DMS153 (cell line): Measurements from ENCODE around the gene TYK2.
A peak's percentile ranks its signal among the peaks of the same experiment; 100 is the strongest.
"Not testable (repeated sequence)": the region's sequence is repeated elsewhere in the genome, so short reads cannot be mapped to it uniquely, and the experiment has no call there.

ENCODE experiments used
- DNase-seq: peaks from one replicate; lab custom pipeline; 2025; lab: John Stamatoyannopoulos, UW

Gene TYK2

DNA sequence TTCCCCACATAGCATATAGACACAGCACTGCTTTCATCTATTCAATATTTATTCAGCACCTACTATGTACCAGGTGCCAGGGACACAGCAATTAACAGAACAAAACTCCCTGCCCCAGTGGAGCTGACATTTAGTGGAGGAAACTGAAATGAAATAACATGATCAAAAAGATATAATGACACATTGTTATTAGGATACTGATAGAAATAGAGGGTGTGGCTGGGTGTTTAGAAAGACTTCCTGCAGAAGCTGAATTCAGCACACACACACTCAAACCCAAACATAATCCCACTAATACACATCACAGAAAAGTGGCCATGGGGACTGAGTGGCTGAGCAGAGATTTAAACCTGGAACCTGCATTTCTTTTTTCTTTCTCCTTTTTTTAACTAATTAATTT lies 26.7 kb upstream of the TYK2 start:
- DNase-seq, result no peak

GRCh38 chr19:10406191-10406590 lies 25.8 kb upstream of the TYK2 start:
- no peak for DNase-seq

DNA sequence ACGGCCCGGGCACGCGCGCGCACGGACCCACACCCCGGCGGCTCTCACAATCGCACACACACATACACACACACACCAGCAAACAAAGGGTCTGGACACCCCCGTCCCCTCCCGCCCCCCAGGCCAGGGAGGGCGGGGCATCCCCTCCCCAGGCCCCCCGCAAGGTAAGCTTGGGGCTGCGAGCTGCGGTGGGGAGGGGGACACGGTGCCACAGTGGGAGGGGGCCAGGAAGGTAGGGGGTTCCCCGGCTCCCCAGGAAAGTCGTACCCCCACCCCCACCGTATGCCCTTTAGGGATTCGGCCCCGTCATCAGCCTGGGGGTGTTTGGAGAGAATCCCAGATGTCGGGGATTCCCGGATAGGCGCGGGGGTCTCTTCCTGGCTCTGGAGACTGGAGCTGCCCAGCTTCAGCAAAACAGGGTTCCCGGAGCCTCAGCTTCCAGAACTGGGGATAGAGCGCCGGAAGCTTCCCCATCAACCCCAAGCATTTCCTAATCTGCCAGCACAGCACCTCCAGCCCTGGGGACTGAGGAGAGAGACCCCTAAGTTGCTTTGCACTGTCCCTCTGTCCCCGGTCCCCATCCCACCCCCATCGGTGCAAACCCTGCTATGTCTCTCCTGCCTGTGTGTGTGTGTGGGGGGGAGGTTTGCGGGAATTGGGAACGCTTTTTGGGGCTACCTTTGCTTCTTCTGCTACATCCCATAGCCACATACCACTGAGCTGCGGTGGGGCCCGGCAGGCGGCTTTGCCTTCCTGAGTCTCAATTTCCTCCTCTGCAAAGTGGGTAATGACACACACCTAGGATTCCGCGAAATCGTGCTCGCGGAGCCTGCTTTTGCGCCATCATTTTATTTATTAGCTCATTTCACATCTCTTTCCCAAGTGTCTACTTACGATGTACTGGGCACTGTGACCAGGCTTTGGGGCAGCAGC lies 24.8 kb upstream of the TYK2 start:
- DNase-seq, result no peak

GRCh38 chr19:10403137-10404021 lies 23.0 kb upstream of the TYK2 start, which contains the start of gene CDC37:
TSS of gene CDC37 (minus strand) at chr19:10403542. CDS start at chr19:10403479, 63 bp downstream.
- peak; percentile 87 for DNase-seq

DNA sequence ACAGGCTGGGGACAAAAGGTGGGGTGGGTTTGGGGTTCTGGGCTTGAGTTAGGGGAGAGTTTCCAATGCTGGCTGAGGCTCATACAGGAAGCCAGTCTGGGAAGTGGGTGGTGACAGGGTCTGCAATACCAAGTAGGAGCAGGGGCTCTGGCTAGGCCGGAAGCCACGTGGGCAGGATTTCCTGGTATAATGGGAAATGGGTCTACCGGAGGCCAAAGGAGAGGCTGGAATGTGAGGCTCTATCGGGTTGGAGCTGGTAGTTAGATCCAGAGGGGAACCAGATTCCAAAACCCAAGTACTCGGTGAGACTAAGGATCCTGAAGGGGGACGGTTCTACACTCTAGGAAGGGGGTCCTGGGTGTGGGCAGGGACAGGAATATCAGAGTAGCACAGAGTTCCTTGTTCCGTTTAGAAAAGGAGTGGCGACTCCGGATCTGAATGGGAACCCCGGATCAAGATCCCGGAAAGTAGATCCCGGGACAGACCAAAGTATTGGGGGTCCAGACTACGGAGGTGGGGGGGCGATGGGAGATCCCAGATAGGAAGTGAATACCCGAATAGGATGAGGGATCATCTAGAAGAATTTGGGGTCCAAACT lies 22.2 kb upstream of the TYK2 start:
- no peak for DNase-seq

- no peak for DNase-seq
These were observed 19.5 kb upstream of the TYK2 start for GRCh38 chr19:10399878-10400277.

DNA sequence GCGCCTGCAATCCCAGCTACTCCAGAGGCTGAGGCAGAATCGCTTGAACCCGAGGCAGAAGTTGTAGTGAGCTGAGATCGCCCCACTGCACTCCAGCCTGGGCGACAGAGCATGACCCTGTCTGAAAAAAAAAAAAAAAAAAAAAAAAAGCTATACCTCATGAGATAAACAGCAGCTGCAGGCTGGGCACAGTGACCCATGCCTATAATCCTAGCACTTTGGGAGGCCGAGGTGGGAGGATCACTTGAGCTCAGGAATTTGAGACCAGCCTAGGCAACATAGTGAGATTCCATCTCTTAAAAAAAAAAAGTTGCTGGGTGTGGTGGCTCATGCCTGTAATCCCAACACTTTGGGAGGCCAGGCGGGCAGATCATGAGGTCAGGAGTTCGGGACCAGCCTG lies 19.0 kb upstream of the TYK2 start:
- not testable (repeated sequence) for DNase-seq

- DNase-seq, result no peak
These were observed 18.4 kb upstream of the TYK2 start for GRCh38 chr19:10398819-10399218.

GRCh38 chr19:10395917-10396316 lies 15.5 kb upstream of the TYK2 start:
- DNase-seq, result no peak

DNA sequence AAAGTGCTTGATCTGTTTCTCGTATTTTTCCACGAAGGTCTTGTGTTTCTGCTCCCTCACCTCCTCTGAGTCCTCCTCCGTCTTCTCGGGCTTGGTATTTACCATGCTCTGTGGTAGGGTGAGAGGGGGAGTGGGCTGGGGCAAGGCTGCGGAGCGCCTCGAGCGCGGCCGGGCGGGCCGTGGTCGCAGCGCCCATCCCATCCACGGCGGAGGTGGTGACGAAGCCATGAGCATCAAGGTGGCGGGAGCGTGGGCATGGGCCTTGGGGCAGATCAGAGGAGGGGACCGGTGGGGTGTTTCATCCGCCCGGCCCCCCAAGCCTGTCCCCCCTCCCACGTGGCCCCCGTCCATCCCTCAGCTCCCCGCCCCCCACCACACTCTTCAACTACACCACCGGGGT lies 15.1 kb upstream of the TYK2 start:
- no peak for DNase-seq

DNA sequence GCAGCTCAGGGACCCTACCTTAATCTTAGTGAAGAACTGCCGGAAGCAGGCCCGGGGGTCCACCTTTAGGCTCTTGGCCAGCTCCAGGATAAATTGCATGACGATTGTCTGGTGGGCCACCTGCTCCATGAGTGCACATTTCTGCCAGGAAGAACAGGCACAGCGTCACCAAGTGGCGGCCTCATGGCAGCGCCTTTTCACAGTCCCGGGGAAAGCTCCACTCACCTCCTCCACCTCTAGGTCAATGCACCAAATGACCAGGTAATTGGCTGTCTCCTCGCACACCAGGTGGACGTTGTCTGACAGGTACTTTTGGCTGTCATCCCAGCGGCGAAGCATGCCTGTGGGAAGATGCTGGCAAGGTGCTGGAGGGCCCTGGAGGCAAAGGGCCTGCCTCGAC lies 14.6 kb upstream of the TYK2 start:
- DNase-seq, result no peak

GRCh38 chr19:10393137-10393536 lies 12.8 kb upstream of the TYK2 start:
- no peak for DNase-seq

DNA sequence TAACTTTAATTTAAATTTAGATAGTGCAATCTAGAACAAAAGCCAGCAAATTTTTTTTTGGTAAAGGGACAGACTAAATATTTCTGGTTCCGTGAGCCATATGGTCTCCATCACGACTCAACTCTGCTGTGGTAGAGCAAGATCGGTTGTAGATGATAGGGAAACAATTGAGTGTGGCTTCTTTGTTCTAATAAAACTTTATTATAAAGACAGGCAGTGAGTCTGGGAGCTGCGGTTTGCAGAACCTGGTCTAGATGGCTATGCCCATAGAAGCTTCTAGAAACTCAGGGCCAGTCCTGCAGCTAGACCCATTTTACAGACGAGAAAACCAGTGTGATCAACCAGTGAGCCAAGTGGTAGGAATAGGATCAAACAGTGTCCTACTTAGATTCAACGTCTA lies 11.7 kb upstream of the TYK2 start:
- no peak for DNase-seq

DNA sequence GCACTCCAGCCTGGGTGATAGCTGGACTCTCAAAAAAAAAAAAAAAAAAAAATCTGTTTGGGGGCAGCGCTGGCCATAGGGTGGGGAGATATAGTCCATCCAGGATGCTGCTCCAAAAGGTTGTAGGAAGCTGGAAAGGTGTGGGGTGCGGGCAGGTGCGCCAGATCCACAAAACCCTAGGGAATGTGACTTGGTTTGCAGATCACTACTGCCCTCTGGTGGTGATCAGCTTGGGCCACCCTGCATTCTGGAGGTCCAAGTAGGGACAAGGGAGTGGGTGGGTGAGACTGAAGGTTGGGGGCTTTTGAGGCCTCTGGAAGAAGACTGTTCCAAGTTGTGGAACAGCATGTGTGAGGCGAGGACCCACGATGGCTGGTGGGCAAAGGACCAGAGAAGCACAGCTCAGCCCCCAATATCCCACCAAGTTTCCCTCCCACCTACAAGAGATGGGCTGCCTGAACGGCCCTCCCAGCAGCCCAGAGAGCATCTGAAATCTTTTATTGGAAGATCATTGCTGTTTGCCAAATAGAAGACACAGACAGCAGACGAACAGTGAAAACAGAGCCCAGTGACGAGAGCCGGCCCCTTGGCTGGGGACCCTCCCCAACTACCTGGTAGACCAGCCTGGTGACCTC lies 10.4 kb upstream of the TYK2 start:
- peak; percentile 66 for DNase-seq

- DNase-seq, result no peak
These were observed 9.5 kb upstream of the TYK2 start for GRCh38 chr19:10389863-10390262.

GRCh38 chr19:10388957-10389356 lies 8.6 kb upstream of the TYK2 start:
- DNase-seq, result peak; percentile 54

- no peak for DNase-seq
These were observed 4.2 kb upstream of the TYK2 start for GRCh38 chr19:10384580-10384979.

GRCh38 chr19:10383223-10383499 lies 2.8 kb upstream of the TYK2 start:
- not testable (repeated sequence) for DNase-seq

DNA sequence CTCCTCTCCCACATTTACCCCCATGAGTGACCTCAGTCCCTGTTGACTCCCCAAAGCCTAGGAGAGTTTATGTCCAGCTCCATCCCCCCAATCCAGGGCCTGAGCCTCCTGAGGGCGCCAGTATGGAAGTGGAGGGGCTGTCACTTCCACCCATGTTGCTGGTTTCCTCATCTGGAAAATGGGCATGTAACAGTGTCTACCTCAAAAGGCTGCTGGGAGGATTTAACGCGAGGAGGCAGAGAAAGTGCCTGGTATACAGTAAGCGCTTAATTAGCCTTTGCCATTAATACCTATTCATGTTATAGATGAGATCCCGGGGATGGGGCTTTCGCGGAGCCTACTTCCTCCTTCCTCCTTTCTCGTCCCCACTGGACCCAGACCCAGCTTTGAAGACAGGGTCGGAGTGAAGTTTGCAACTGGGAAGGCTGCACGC lies 476 bp downstream of the TYK2 start:
- DNase-seq, result no peak

GRCh38 chr19:10378124-10378523 lies 2.2 kb downstream of the TYK2 start:
- no peak for DNase-seq

DNA sequence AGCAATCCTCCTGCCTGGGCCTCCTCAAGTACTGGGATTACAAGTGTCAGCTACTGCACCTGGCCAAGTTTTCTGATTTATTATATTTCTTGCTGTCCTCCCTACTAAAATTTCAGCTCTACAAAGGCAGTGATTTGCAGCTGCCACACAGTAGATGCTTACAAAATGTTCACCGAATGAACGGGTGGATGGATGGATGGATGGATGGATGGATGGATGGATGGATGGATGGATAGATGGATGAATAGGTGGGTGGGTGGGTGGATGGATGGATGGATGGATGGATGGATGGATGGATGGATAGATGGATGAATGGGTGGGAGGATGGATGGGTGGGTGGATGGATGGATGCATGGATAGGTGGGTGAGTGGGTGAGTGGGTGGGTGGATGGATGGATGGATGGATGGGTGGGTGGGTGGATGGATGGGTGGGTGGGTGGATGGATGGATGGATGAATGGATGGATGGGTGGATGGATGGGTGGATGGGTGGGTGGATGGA lies 3.2 kb downstream of the TYK2 start:
- DNase-seq, result not testable (repeated sequence)

- DNase-seq, result no peak
These were observed 5.4 kb downstream of the TYK2 start for GRCh38 chr19:10374931-10375330.
